T-helper 1 cell treated with Interleukin-12 subunit alpha and Interleukin-12 subunit beta and Interleukin-4 antibody, amounts not matched to agents 30 ng/mL and 1 ng/mL, for 36 hours (primary cell): ENCODE results near the gene GPR15LG. TPM values are rescaled to one million over a fixed set of nuclear protein-coding genes. Genes with fewer than 3 reads are reported as not detected.

ENCODE experiments used
- intact Hi-C: fragments of 100-400 bp; cut with micrococcal nuclease; formaldehyde crosslinking; loops from one replicate; pipeline ENCODE4 v1.15.1; 2024
- total RNA-seq: library from RNA; stranded (reverse); gene quantifications from 2 replicates; pipeline ENCODE4 v1.2.3, GENCODE V29; 2022

Gene GPR15LG
- total RNA-seq, 1 donor from 2014 or later, result not detected

DNA sequence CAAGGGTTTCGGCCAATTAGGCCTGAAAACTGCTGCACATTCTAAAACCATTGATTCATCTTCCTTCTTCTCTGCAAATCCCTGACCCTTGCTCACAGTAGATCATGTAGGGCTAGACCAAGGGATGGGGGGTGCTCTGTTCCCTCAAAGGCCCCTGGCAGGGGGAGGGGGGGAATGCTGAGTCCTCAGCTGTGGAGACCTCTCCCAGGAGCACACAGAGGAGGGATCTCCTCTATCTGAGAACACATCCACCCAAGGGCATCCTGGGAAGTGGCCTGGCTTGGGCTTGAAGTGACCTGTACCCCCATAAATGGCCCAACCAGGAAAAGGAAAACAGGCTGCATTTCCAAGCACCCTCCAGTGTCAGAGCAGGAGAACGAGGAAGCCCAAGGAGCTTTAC is 19.7 kb downstream of the GPR15LG start:
- intact Hi-C loops, result no loop called here

DNA sequence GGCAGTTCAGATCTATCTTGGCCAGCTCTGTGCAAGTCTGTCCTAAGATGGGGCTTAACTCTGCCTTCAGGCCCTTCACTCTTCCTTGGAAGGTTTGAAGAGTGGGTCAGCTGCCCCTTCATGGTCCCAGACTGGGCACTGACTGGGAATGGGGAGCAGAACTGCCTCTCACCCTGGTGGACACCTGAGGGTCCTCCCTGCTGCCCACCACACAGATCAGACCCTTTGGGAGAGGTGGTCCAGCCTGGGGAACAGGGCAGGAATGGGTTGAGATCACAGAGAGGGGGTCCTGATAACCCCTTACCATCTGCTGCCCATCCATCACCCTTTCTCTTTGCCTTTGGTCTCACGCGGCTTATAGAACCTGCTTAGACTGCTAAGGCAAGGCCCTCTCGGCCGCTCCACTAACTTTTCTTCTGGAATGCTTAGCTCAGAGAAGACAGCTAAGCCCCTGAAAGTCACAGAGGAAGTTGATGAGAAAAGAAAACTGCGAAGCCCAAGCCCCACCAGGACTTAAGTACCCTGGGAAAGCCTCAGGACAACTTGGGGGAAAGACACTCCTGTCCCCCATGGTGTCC is 20.3 kb downstream of the GPR15LG start:
- intact Hi-C loops, result no loop called here

DNA sequence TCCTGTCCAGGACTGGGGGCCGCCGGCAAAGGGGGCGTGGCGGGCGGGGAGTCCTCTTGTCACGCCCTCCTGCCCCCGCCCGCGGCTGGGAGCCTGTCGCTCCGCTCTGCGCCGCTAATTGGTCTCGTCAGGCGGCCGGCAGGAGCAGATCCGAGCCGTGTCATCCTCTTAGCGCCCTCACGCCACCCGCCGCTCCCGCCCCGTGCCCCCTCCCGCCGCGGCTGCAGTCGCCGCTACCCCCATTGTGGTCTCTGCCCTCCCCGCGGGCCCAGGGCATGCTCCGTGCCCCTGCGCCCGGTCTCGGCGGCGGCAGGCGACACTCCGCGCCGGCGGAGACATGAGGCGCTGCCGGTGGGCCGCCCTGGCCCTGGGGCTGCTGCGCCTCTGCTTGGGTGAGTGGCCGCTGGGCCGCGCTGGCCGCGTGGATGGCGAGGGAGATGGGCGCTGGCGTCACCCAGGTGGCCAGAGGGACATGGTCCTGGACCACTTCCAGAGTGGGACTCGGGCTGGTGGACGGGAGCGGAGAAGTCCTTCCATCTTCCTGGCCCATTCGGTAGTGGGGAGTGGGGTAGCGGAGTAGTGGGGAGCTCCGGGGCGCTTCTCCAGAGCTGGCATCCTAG is 20.9 kb downstream of the GPR15LG start, which contains the start of gene CDHR1:
Gene CDHR1, plus strand, starts transcription at position 114 of the 620 bp plus-strand sequence. Its CDS starts 224 bp downstream, at position 338.
- intact Hi-C loops, result no loop called here

DNA sequence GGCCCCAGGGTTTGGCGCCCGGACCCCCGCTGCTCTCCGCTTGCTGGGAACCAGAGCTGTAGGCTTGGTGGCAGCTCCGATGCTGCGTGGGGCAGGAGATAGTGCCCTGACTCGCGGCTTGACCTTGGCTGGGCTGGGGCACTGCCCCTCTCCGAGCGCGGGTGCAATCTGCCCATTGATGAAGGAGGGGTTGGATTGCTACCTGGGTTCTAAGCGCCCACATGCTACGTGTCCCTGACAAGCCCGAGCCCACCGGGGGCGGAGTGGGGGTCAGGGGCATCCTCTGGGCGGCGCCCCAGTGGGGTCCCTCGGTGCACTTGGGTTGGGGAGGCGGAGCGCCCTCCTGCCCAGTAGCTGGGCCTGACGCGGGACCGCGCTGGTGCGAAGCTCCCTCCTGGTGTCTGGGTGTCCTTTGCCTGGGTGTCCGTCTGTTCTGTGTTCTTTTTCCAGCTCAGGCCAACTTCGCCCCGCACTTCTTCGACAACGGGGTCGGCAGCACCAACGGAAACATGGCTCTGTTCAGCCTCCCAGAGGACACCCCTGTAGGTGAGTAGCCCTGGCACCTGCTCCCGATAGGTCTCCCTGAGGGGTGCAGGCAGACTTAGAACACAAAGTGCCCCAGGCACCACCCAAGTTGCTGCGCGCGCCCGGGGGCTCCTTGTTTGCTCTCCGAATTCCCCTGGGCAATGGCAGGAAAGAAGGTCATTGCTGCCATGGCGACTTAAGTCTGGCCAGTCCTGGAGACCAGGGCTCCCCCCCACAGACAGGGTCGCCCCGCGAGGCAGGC is 21.6 kb downstream of the GPR15LG start:
- intact Hi-C loops, result no loop called here

- intact Hi-C loops, result no loop called here
These were observed 22.5 kb downstream of the GPR15LG start for GRCh38 chr10:84196083-84196482.

- intact Hi-C loops, result no loop called here
These were observed 23.3 kb downstream of the GPR15LG start for GRCh38 chr10:84196941-84197340.

- intact Hi-C loops, result no loop called here
These were observed 24.0 kb downstream of the GPR15LG start for GRCh38 chr10:84197643-84198042.

- intact Hi-C loops, result no loop called here
These were observed 24.8 kb downstream of the GPR15LG start for GRCh38 chr10:84198206-84198915.

- intact Hi-C loops, result loop anchor here (10.0 kb wide), 1 partner anchor 166 kb away; no protein-coding TSS in a partner anchor
These were observed 27.1 kb downstream of the GPR15LG start for GRCh38 chr10:84200537-84201243.

- intact Hi-C loops, result loop anchor here (10.0 kb wide), 1 partner anchor 166 kb away; no protein-coding TSS in a partner anchor
These were observed 27.6 kb downstream of the GPR15LG start for GRCh38 chr10:84201244-84201606.

DNA sequence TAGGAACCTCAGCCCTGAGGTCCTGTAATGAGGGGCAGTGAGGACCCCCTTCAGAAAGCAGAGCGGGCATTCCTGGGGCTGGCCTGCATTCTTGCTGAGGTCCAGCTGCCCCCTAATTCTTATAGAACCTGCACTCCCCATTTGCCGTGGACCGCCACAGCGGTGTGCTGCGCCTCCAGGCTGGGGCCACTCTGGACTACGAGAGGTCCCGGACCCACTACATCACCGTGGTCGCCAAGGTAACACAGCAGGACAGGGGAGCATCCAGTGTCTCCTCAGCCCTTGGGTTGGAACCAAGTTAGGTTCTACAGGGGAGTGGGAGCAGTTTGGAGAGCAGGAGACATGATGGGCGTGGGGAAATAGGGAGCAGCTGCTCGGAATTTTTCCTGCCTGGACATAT is 28.1 kb downstream of the GPR15LG start:
- intact Hi-C loops, result loop anchor here (10.0 kb wide), 1 partner anchor 167 kb away; no protein-coding TSS in a partner anchor

GRCh38 chr10:84202349-84202748 is 28.7 kb downstream of the GPR15LG start:
- intact Hi-C loops, result loop anchor here (10.0 kb wide), 1 partner anchor 168 kb away; no protein-coding TSS in a partner anchor

DNA sequence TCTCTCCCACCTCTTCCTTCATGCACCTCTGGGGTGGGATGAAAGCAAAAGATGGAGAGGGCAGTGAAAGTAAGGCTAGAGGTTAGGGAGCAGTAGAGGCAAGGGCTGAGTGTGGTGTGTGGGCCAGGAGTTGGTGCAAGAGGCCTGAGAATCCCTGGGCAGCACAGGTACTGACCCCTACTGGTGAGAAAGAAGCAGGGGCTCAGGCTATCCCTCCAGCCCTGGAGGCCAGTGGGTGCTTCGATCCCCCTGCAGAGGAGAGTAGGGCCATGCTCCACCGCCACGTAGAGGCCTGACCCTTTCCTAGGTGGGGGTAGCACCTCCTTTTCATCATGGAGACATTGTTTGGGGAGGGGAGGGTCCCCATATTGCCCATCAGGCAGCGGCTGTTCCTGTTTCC is 30.5 kb downstream of the GPR15LG start:
- intact Hi-C loops, result loop anchor here (10.0 kb wide), 1 partner anchor 169 kb away; no protein-coding TSS in a partner anchor

- intact Hi-C loops, result loop anchor here (1.0 to 10.0 kb wide), 3 partner anchors 44 to 170 kb away; no protein-coding TSS in a partner anchor
These were observed 31.0 kb downstream of the GPR15LG start for GRCh38 chr10:84204610-84205009.

DNA sequence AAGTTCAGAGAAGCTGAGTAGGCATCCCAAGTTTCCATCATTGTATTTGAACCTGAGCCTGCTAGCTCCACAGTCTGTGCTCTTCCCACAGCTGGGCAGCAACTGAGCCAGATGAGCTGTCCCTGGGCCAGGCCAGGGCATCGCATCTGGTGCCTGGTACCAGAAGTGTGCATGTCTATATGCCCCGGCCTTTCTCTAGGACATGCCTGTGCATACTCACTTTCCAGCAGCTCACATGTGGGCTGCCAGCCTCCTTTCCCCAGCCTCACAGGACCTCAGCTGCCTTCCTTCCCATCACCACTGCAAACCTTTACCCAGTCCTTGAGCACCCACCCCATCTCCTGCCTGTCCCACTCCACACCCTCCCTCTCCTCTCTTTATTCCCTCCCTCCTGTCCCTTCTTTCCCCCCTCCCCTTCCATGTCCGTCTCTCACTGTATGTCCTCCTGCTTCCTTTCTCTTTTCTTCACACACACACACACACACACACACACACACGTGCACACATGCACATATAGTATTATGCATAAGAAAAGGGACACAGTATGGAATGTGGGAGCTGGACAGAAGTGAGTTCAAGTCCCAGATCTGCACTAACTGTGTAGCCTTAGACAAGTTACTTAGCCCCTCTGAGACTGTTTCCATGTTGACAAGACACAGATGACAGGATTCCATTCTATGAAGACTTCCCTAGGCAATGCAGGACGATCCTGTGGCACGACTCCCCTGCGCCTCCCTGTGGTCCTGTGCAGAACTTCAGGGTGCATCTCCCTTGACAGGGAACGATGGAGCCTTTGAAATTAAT is 31.6 kb downstream of the GPR15LG start:
- intact Hi-C loops, result loop anchor here (1.0 to 10.0 kb wide), 3 partner anchors 45 to 170 kb away; no protein-coding TSS in a partner anchor

GRCh38 chr10:84205853-84206525 is 32.4 kb downstream of the GPR15LG start:
- intact Hi-C loops, result loop anchor here (1.0 to 10.0 kb wide), 3 partner anchors 46 to 171 kb away; no protein-coding TSS in a partner anchor

DNA sequence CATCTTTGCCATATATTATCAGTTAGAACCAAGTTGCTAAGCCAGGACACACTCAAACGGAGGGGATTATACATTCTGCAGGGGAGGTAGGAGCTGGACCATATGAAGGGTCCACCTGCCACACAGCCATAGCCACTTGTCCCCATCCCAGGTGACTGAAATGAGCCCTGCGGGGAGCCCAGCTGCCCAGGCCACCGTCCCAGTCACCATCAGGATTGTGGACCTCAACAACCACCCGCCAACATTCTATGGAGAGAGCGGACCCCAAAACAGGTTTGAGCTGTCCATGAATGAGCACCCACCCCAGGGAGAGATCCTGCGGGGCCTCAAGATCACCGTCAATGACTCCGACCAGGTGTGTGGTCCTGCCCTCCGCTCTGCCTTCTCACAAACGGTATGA is 34.4 kb downstream of the GPR15LG start:
- intact Hi-C loops, result loop anchor here (10.0 kb wide), 1 partner anchor 173 kb away; no protein-coding TSS in a partner anchor

- intact Hi-C loops, result no loop called here
These were observed 38.0 kb downstream of the GPR15LG start for GRCh38 chr10:84211566-84211965.

DNA sequence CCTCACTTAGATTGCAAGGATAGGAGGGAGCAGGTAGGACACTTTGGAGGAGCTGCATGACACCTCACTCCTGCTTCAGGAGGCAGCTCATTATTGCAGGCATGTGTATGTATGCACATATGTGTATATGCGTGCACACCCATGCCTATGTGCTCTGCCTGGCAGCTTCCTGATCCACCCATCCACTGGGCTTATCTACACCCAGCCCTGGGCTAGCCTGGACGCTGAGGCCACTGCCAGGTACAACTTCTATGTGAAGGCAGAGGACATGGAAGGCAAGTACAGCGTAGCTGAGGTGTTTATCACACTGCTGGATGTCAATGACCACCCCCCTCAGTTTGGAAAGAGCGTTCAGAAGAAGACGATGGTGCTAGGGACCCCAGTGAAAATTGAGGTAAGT is 38.4 kb downstream of the GPR15LG start:
- intact Hi-C loops, result no loop called here
